ENCODE measurements around the gene BNIP1.

DNA sequence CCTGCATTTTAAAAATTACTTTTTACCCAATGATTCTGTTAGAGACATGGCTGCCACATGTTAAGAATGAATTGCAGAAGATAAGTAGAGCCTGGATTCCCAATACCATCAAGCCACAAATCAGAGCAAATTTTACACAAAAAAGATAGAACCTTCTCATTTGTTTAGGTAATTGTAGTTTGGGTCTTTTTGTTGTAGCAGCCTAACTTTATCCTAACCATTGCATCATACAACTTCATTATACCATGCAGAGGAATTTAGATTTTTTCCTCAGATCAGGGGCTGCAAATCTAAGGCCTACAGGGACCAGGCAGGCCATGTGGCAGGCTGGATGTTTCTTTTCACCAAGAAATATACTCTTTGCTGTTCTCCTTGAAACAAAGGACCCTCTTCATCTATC lies 56.0 kb downstream of the BNIP1 start:
- TF ChIP-seq EZH2 (IDR thresholded peaks at IDR 0.05), result no peak
- TF ChIP-seq POLR2AphosphoS5 (IDR thresholded peaks at IDR 0.05; ENCODE audit: borderline replicate concordance, low read depth, low read length), result no peak
- no peak for TF ChIP-seq FOXP2 (optimal IDR thresholded peaks at IDR 0.05; ENCODE audit: control extremely low read depth, extremely low read length, insufficient read depth)

Data from SK-N-MC (cell line).